Measurements from ENCODE around the gene IGSF10.

The IGSF10 gene

GRCh38 chr3:151459358-151459757 lies 1.5 kb downstream of the IGSF10 start:
- no peak for DNase-seq

DNA sequence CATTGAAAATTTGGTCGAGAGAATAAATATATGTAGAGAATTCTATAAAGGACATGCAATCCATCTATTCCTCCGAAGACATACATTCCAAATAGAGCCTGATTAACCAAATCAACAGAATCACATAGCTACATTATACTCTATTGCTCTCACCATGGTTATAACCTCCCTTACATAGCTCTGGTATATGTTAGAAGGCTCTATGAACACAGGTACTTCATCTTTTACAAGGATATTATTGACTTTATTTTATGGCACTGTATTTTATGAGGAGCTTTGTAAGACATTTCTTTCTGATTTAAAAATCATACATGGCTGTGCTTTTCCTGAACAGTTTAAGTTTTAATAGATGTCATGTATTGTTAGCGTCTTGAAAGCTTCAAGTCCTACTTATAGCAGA lies 4.8 kb downstream of the IGSF10 start:
- no peak for DNase-seq

DNA sequence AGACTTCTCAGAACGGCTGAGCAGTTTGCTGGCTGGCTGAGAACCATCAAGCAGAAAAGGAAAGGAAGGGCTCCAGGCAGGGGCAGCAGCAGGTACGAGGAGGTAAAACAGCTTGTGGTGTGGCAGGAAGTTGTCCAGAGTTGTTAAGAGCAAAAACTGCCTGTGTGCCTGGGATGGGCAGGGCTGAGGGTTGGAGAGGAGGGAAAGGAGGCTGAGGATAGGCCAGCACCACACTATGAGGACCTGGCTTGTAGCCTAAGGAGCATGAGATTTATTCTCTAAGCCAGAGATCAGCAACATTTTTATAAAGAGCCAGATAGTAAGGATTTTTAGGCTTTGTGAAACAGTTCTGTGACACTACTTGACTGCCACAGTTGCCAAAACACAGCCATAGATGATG lies 8.0 kb downstream of the IGSF10 start:
- DNase-seq = no peak

GRCh38 chr3:151452368-151452767 lies 8.5 kb downstream of the IGSF10 start:
- DNase-seq = no peak

DNA sequence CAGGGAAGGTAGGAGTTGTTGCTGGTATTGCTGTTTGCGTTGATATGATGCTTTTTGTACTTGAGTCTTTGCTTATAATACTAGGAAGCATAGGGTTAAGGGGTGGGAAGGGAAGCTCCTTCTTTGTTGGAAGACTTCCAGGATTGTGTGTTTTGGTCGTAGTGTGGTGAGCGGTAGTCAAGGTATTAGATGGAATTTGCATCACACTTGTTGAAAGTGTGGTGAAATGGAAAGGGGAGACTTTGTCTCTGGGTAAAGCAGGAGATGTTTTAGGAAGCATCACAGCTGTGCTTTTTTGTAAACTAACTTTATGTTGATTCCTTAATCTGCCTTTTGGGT lies 14.9 kb downstream of the IGSF10 start:
- no peak for DNase-seq

DNA sequence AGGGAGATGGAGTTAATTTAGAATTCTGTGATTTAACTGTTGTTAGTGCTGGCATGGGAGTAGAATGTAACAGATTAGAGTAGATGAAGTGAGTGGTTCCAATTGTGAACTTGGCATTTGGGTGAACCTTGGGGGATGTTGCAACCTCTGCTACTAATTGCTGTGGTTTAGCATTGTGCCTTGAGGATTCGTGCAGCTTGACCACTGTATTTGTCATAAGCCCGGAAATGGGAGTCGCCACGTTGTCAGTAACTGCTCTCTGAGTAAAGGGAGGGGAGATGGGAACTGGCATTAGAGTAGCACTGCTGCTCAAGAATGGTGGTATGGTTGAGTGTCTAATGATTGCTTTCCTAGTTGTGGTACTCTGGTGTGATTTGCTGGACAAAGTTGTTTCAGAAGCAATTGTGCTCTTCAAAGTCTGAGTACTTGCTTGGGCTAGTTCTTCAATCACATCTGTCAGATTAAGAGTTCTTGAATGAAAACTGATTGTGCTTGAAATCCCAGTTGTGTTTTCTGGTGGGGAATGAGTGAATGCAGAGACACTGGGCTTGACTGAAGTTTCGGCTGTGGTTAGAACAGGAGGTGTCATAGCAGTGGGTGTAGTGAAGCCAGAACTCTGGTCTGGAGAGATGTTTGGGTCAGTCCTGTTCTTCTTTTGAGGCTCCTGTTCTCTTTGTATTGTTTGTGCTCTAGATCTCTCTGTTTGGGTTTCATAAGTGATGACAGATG lies 15.4 kb downstream of the IGSF10 start:
- no peak for DNase-seq

- DNase-seq = no peak
Measured at GRCh38 chr3:151443583-151443982, 17.3 kb downstream of the IGSF10 start.

GRCh38 chr3:151440940-151441339 lies 19.9 kb downstream of the IGSF10 start:
- DNase-seq = no peak

GRCh38 chr3:151439652-151440125 lies 21.2 kb downstream of the IGSF10 start:
- no peak for DNase-seq

DNA sequence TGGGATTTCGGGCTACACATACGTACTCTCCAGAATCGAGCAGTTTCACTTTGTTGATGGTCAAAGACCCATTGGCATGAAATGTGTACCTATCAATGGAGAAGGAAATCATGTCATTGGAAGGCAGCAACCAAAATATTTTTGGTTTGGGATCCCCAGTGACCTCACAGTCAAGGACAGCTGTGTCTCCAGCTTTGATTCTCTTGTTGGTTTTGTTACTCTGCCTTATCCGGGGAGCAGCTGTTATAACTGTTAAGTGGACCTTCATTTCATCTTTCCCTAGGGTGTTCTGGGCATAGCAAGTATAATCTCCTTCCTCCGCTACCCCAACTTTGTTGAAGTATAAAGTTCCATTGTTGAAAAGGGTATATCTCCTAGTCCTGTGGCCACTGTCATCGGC lies 23.0 kb downstream of the IGSF10 start:
- DNase-seq = no peak

- DNase-seq = no peak
Measured at GRCh38 chr3:151436675-151437446, 24.0 kb downstream of the IGSF10 start.

GRCh38 chr3:151434151-151434890 lies 26.5 kb downstream of the IGSF10 start:
- no peak for DNase-seq

DNA sequence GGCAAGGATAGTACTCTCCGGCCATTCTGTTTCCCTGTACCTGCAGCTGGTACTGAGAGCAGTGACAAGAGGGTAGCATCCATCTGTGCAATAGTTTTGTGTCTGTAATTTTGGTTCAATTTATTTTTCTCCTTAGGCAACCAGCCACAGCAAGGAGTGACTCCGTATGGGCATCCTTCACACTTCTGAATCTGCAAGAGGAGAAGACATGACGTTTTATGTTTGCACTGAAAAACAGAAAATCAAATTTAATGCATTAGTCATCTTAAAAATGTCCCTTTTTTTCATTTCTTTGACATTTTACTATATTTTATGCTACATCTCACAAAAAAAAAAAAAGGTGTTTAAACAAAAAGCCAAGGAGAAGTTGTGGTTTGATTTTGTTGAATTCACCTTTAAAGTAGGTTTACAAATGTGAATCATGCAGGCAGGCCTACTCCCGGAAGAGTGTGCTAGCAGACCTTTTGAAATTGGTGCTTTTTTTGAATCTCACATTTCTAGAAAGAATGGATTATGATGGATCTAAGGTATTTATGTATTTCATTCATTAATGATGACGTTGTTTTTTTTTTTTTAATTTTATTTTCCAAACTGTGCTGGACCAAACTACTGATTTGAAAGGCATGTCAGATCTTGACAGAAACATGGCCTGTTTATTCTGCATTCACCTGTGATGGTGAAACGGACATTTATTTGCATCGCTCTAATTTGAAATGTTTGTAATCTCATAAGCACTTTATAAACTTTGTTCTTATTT lies 28.1 kb downstream of the IGSF10 start:
- DNase-seq = no peak

- DNase-seq = no peak
Measured at GRCh38 chr3:151431940-151432339, 28.9 kb downstream of the IGSF10 start.

DNA sequence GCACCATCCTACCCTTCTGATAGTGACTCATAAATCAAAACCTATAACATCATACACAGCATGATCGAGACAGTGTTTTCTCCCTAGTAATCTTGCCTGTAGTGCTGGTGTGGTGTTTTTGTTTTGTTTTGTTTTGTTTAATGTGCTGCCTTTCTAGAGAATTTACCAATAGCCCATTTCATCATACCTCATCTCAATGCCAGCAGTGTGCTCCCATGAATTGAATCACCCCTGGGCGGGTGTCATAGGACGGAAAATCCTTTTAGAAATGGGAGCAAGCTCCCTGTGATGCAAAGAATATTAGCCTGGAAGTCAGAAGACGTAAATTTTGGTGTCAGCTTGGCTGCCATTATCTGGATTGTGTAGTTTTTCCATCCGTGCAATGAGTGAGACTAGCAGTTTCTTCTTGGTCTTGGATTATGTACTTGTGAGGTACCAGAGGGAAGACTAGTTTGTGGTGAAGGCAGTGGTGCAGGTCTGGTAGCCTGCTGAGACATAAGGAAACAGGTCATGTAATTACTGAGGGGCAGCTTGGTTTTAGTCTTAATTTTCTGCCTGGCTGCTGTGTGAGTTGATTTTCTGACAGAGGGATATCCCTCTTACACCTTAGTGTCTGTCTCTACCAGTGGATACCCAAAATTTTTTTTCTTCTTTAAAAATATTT lies 29.9 kb downstream of the IGSF10 start:
- DNase-seq = no peak

DNA sequence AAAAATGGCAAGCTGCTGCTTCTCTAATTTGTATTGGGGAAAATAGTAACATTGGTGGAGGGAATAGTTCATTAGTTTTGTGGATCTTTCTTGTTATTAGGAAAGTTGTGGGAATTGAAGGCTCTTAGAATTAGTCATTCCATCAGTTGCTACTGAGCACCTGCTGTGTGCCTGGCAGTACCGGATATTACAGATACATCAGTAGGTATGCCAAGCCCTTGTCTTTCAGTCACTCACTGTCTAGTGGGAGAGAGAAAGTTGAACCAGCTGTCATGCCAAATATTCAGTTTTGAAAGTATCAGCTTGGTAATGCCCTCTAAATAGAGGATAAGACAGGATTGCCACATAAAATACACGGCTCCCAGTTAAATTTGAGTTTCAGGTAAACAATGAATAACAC lies 32.5 kb downstream of the IGSF10 start:
- DNase-seq = no peak

DNA sequence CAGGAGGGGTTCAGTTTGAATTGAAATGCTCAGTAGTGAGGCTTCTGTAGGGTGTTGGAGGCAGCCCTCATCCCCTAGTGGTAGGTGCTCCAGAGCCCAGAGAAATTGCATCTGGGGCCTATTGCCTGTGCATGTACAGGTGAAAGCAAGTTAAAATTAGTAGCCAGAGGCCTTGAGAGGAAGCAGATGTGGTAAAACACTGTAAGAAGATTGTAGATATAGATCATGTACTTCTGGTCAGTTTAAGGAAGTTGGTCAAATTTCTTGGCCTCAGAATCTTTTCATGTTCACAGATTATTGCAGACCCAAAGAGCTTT lies 34.6 kb downstream of the IGSF10 start:
- no peak for DNase-seq

DNA sequence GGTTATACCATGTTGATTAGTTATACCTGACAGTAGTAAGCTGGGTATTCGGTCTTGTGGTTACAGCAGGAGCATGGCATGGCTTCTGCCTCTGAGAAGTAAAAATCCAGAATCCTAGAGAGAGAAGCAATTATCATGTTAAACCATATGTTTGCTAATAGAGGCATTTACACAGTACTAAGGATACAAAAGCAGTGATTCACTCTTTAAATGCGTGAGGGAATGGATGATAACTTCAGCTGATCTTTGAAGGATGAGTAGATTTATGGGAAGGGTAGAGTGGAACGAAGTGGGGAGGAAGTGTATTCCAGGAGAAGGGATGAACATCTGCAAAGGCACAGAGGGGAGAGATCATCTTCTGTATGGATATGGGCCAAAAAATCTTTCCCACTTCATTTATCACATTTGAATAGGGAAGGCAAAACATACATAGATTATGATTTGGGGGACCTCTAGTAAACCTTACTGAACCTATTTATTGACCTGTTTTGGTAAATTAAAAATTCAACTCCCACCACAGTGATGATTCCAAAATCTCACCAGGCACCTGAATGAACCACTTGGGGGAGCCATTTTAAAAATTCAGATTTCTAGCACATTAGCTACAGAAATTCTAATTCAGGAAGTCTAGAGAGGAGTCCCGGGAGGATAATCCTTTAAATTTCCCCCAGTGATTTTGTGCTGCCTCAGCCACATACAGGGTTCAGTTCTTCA lies 35.1 kb downstream of the IGSF10 start:
- DNase-seq = no peak

GRCh38 chr3:151423091-151423490 lies 37.8 kb downstream of the IGSF10 start:
- DNase-seq = no peak

GRCh38 chr3:151421938-151422337 lies 38.9 kb downstream of the IGSF10 start:
- no peak for DNase-seq

DNA sequence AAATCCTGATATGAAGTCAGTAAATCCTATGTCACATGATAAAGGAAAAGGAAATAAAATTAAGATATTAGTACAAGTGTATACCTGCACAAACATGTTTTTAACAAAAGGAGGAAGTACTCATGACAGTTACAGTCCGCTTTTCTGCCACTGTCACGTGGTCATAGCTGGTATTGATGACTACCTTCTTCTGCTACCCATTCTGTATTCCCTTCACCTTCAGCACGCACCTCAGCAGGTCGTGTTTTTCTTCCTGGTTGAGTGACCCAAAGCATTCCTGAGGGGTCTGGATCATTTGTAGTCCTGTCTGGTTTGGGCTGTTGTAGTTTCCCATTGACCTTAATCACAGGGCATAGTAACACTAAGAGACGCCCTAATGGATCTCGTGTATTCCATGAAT lies 41.1 kb downstream of the IGSF10 start:
- DNase-seq = no peak

DNA sequence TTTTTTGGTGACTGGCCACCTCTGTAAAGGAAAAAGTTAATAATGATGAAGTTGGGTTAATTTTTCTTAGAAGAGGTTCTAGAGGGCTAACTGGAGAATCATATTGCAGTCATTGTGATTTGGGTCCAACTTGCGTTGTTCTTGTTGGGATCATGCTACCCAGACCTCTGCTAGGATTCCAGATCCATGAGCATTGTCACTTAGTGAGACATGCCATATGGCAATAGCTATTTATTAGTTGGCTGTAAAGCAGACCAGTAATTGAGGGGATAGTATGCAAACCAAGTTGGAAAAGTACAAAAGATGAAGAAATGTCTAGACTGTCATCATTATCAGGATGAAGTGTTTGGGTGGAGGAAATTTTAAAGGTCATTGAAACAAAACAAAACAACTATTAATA lies 45.6 kb downstream of the IGSF10 start:
- no peak for DNase-seq
